Endothelial cell of hepatic sinusoid (primary cell): ENCODE results near the gene SH3GL1.

Source experiments
- in situ Hi-C: cut with HindIII; loops from 2 replicates; pipeline ENCODE4 v1.10.0; 2017; ENCODE audit warnings: low sequenced_read_pairs

SH3GL1 gene

GRCh38 chr19:4324228-4324627 lies 76.1 kb downstream of the SH3GL1 start:
- in situ Hi-C loops: no loop called here

- in situ Hi-C loops: no loop called here
These were observed 76.7 kb downstream of the SH3GL1 start for GRCh38 chr19:4323692-4324091.

- in situ Hi-C loops: no loop called here
These were observed 77.2 kb downstream of the SH3GL1 start for GRCh38 chr19:4322942-4323665.

GRCh38 chr19:4320419-4320818 lies 79.9 kb downstream of the SH3GL1 start:
- in situ Hi-C loops: no loop called here

GRCh38 chr19:4319067-4319718 lies 81.2 kb downstream of the SH3GL1 start:
- in situ Hi-C loops: no loop called here

- in situ Hi-C loops: no loop called here
These were observed 81.9 kb downstream of the SH3GL1 start for GRCh38 chr19:4318460-4318859.

- in situ Hi-C loops: no loop called here
These were observed 83.4 kb downstream of the SH3GL1 start for GRCh38 chr19:4316956-4317355.

- in situ Hi-C loops: no loop called here
These were observed 86.4 kb downstream of the SH3GL1 start for GRCh38 chr19:4313847-4314490.
